Amniotic stem cell (primary cell): ENCODE data around the gene RERE.

Source experiments
- DNase-seq: peaks from one replicate; lab custom pipeline; 2025; lab: John Stamatoyannopoulos, UW

RERE gene

DNA sequence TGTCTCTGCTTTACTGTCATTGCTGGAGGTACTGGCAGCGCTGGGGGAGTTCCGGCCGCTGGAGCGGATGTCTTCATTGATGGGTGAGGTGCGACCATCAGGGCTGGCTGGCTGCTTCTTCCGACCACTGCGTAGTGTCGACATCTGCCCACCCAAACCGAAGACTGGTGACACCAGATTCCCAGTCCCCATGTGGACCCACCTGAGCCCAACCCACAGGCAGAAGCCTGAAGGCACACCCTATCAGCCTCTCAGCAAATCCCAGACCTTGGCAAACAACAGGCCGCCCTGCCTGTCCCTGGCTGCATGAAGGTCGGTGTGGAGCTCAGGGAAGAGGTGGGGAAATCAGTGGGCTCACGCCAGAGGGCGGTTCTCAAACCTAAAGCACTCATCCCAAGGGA is 454.7 kb downstream of the RERE start:
- DNase-seq = no peak

DNA sequence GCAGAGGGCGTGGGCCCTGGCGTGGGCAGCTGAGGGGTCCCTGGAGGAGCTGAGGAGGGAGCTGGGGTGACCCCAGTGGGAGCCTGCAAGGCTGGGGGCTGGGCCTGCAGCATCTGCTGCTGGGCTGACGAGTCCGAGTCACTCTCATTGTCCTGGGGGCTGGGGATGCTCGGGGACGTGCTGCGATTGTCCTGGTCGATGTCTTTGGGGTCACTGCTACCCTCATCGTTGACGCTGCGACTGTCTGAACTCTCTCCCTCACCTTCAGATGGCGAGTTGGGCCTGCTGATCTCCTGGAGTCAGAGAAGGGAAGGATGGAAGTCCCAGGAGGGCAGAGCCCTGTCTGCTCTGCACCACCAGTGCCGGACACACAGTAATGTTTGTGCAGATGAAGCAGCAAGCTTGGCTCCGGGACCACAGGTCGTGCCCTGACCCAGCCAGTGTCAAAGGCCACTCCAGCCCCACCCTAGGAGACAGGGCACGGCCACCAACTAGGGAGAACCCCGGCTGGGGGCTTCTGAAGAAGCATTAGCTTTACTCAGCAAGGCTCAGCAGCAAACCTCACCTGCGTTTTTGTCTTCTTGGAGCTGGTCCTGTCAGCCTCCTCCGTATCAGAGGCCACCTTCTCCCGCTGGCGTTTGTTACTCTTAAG is 456.1 kb downstream of the RERE start:
- DNase-seq = no peak

DNA sequence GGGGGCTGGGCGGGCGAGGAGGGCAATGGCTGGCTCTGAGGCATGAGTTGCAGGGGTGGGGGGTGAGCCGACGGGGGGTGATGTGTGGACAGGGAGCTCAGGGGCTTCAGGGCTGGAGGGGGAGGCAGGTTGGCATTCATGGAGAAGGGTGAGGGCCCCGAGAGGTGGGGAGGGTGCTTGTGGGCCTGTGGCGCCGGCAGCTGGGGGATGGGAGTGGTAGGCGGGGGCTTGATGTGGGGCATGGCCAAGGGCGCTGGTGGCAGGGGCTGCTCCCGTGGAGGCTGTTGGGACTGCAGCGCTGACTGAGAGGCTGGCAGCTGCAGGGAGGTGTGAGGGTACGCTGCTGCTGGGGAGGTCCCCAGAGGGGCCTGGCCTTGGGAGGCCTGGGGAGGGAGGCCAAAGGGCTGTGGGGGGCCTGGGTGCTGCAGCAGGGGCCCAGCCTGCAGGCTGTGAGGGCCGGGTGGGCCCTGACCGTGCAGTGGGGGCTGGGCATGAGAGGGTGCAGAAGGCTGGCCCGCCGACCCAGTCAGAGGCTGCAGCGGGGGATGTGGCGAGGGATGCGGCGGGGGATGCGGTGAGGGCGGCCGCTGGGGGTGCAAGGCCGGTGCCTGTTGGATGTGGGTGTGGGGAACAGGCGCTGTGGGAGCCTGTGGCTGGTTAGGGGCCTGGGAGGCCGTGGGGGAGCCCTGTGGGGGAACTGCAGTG is 456.8 kb downstream of the RERE start:
- DNase-seq = no peak

DNA sequence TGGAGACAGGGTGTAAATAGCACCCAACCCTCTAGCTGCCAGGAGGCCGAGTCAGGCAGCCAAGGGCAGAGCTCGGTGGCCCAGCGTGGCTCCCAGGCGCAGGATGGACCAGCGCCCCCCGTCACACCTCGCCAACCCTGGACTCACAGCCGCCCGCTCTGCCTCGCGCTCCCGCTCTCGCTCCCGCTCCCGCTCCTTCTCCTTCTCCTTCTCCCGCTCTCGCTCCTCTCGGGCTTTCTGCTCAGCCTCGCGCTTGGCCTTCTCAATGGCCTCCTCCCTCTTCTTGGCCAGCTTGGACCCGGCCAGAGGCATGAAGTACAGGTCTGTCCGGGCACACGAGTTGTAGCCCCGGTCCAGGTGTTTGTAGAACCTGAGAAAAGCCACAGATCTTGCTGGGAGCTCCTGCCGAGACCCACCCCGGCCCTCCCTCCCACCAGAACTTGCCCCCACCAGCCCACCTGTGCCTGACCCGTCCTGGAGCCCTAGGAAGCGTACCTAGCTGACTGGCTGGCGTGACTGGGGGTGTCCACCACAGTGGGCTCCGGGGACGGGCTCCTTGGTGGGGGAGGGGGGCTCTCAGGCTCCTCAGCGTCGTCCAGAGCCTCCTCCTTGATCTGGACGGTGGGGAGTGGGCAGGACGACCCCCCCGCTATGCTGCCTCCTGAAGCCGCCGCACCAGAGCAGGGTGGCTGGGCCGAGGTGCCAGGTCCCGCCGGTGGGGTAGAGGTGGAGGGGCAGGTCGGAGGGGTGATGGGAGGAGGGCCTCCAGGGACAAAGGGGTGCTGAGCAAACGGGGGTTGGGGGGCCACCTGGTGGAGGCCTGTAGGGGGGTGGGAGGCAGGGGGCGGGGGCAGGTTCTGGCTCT is 457.6 kb downstream of the RERE start:
- no peak for DNase-seq

DNA sequence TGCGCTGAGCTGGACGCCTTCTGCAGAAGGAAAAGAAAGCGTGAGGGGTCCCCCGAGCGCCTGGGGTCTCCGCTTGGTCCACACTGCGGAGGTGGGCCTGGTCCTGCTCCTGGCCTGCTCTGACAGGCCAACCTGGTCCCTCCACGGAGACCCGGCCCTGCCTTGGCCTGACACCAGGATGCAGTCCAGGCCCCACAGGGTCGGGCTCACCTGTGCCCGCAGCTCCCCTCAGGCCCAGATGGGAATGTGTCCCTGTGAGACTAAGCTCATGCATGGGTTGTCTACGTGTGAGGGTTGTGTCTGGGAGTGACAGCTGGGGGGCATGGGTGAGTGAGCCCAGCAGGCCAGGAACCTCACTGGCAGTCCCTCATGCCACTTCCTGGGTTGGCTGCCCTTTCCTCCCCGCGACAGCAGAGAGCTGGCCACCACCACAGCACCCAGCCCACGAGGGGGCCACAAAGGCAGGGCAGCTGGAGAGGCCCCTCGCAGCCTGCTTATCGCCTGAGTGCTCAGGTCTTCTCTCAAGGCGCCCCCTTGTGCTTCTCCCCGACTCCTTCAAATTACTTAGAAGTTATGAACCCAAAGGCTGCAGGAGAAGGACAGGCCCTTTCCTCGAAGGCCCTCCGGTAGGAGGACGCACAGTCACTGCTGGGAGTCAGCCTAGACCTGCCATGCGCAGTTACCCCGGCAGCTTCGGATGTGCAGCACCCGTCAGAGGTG is 458.4 kb downstream of the RERE start:
- no peak for DNase-seq

DNA sequence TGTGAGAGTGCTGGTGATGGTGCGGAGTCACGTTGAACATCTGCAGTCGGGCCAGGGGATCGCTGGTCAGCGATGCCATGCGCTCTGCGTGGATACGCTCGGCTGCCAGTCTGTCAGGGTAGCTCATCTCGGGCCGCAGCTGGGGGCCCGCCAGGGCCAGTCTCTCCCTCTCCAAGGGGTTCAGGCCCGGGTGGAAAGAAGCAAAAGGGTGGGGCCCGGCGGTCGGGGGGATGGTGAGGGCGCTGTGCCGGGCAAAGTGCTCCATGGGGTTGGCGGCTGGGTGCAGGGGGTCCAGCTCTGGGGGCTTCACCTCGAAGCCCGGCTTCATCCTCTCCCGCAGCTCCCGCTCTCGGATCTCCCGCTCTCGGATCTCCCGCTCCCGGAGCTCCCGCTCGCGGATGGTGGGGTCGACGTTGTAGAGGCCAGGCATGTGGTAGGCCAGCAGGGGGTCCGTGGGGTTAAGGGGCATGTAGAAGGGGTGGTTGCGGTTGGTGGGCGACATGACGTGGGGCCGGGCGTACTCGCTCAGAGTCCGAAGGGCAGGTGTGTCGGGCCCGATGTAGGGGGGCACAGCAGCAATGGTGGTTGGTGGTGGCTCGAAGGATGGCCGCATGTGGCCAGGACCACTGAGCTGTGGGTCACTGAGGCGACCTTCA is 459.1 kb downstream of the RERE start:
- no peak for DNase-seq

DNA sequence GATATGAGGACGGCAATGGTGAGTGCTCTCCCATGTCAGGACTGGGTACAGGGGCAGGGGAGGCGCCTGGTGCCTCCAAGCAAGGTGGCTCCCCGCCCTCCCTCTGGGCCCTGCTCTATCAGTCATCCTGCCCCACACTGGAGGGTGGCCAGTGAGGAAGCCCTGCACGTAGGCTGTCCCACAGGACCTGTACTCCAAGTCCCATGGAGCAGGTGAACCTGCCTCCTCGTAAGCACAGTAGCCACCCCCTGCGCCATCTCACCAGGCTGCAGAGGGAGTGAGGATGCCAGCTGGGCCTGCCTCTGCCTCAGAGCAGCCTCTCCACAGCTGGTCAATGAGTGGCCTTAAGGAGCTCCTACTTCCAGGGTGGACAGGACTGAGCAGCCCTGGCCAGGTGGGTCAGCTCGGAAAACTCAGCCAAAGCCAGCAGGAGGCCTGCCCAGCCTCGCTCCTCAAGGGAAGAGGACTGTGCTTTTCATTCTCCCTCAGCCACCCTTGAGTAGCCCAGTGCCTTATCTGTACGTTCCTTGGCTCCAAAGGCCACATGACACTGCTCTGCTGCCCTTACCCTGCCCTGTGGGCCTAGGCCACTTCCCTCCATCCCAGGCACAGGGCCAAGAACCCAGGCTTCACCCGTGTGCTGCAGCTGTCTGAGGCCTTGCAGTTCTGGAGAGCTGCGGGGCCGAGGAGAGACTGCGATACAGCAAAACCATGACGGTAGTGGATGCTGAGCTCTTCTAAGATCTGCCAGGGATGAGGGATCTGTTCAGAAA is 459.9 kb downstream of the RERE start:
- no peak for DNase-seq

DNA sequence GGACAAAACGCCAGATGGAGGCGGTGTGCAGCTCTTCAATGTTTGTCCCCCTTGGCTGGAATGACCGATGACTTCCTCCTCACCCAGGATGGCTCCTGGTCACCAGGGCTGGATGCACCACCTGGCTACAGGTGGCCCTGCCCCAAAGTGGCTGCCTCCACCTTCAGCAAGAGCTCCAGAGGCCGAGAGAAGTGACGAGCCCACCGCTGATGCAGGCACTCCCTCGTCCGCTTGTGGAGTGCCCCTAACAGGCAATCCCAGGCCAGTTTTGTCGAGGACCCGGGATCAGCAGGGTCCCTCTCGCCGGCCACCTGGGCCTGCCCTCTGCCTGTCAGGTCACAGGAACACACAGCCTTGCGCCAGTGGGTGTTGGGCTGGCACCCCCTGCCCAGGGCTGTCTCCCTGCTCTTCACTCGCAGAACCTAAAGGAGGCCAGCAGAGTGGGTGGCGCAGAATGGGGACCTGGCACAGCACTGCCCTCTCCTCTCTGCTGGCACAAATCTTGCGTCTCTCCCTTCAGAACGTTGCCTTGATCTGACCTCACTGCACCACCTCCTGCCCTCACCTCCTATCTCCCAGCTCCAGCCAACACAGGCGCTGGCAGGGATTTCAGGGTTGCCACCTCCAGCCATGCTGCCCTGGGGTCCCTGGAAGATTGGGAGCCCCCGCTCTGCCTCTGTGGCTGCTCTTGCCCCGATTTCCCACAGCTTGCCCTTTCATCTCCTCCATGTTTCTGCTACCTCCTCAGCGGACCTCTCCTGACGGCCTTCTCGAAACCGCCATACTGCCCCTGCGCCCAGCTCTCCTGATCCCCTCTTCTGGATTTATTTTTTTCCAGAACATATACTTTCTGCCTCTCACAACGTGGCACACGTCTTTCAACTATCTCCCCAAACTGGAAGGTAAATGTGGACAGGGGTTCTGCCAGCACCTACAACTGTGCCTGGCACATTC is 460.9 kb downstream of the RERE start:
- no peak for DNase-seq

DNA sequence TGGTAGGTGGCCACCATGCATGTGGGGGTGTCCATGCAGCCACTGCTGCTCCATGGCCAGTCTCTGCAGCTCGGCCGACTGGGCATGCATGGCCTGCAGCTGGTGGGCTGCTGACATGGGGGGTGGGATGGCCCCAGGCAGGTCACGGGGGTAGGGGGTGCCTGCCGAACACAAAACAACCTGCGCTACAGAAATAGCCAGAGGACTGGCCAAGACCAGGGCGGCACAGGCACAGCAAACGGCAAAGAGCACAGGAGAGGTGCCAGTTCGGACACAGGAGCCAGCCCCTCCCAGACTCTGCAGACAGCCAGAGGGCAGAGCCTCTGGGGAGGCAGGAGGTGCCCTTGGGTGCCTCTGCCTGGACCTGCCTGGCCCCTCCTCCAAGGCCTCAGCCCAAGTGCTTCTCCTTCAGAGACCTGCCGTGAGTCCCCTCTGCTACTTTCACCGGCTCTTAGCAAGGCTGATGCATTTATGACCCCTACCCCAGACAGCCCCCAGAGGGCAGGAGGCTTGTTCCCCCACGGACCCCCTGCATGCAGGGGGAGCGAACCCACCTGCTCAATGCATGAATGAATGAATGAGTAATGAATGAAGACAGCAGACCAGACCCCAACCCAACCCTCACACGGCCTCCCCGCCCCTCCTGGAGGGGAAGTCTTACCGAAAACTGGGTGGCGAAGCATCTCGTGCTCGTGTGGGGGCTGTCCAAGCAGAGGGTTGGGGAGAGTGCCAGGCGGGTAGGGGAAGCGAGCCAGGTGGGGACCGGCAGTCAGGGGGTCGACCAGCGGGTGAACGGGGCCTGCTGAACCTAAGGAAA is 461.8 kb downstream of the RERE start:
- DNase-seq = no peak

DNA sequence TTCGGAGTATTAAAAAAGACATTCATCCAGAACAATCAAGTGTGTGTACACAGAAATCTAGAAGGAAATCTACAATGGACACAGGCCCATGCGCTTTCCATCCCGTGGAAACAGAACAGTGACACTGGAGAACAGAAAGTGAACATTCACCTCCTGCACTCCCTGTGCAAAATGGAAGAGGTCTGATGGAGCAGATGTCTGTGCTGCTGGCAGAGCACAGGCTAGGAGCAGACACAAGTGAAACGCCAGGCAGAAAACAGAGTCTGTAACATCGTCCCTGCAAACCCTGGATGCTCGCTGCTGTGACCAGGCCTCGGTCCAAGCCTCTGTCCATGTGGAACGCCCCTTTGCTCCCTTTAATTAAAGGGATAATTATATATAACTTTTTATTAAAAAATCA is 463.4 kb downstream of the RERE start:
- DNase-seq = no peak

DNA sequence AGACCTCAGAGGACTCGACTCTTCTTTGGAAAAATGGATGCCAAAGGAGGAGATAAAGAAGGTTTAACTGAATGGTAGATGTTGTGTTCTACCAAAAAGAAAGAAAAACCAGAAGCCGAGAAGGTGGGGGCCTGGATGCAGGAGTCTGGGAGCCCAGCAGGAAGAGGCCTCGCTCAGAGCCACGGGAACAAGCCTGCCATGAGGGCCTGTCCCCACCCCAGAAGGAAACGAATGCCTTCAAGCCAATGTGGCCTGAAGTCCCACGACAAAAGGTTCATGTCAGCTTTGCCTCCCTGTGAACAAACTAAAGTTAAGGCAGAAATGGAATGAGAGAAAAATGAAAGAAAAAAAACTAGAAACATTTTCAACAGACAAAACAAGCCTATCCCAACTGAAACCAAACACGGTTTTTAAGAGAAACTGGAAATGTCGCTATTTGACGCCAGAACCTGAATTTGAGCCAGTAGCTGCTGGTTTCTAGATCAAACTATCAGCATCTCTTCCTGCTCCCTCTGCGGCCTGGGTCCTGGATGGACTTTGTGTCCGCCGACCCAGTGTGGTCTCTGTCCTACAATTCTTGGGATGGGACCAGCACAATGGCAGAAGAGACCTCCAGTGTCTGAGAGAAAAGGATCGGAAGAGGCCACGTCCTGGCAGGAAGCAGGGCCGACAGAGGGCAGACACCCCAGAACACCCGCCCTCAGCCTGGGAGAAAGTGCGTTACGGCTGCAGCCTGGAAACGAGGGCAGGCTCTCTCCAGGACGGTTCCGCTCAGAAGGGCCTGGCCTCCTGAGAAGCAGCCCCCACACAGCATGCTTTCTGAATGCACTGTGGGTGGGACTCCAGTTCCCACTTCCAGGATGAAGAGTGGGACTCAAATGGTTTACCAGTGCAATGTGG is 464.3 kb downstream of the RERE start:
- DNase-seq = no peak

DNA sequence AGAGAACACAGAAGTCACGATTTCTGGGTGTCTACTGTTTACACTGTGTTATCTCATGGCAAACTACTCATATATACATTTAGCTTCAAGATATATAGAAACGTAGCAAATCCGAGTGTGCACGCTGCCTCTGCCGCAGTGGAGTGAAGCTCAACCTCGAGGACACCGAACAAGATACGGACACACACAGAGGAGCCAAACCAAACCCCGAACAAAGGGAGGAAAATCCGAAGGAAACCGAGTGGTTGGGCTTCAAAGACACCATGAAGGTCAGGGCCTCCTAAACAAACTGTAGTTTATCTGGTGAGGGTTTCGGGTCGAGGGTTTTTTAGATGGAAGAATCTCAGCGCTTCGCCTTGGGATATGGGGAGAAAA is 465.0 kb downstream of the RERE start:
- DNase-seq = no peak

DNA sequence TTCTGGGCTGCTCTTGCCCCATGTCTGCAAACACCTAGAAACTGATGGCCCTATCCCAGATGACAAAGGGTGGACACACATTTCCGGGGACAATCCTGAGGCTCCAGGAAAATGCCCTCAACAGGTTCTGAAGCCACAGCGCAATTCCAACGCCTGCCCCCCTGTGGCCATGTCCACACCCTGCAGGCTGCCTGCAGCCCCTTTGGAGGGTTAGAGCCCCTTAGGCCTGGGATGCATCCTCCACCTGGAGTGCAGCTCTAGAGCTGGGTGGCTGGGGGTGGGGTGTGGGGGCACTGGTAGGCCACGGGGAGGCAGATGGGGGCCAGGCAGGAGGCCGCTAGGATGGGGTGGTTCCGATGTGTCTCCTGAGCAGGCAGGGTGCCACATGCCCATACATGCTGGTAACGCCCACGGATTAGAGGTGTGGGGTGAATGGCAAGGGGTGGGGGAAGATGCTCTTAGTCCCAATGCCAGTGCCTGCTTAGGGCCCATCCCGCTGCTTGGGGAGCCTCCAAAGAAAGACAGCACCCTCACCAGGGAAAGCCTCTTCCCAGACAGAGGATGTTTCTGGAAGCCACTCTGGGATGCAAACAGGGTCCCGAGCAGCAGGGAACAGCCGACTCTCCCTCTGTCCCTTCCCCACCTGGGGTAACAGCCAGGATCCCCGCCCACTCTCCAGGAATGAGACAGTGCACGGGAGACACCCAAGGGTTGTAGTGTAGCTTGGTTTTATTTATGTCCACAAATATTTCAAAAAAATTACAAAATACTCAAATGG is 465.6 kb downstream of the RERE start:
- no peak for DNase-seq

DNA sequence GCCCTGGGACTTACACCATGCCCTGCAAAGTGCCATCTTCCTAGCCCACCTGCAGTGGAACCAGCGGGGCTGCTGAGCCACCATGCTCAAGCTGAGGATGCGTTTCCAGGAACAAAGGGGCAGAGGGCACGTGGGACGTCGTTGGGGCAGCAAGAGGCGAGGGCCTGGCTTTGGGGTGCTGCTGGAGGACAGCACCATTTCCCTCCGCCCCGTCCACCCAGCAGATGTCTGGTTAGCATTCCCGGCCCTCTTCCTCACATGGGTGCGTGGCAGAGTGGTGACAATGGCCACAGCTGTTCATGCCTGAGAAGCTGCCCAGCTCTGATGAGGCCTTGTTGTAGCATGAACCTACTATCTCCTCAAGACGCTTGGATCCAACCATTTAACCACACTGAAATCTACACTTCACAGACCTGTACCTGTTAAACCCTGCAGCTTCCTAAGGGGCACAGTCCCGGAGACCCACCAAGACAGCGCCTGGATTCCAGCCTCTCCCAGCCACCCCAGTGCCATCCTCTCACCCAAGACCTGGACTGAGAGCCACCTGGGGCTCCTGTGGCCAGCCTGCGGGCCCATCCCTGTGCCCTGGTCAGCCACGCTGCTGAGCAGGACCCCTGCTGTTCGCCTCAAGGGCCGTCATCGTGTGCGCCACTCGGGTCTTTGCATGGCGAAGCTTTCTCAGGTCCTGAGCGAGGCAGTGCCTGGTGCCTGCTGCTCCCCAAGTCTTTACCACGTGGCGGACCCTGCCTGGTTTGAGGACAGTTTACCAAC is 466.3 kb downstream of the RERE start:
- no peak for DNase-seq

DNA sequence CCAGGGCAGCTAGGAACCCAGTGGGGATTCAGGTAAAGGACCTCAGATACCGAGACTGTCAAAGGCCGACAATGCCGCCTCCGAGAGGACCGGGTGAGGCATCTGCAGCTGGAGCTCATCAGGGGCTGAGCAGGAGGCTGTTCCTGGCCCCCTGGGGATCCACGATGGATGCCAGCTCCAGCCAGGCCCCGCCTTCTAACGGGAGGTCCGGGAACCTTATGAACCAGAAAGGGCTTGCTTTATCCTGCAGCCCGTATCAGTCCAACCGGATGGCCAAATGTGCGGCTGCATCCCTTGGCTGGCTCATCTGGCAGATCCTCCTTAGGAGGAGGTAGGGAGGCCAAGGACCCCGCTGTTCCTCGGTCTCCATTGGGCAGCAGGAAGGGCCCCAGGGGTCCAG is 467.5 kb downstream of the RERE start:
- no peak for DNase-seq

DNA sequence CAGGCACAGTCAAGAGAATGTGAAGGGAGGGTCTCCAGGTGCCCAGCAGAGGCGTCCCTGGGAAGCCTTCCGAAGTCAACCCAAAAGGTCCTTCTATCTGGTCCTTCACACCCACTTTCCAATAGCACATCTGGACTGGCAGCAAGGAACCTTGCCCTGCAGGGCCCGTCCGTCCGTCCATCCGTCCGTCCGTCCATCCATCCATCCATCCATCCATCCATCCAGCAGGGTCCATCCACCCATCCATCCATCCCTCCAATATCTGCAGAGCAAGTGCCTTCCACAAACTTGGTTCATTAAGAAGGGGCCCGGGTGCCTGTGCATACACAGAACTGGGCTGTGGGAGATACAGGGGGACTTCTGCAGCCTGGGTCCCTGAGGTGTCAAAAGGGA is 468.0 kb downstream of the RERE start:
- no peak for DNase-seq
